NCI-H1436 treated with DMSO at 0.1 percent for 48 hours (cell line): ENCODE results near the gene KLK6.

Experiments used
- DNase-seq: peaks from one replicate; lab custom pipeline; 2025; lab: John Stamatoyannopoulos, UW

Gene KLK6

GRCh38 chr19:50952910-50953309 is 16.5 kb downstream of the KLK6 start, which contains the start of gene KLK5:
Gene KLK5 (minus strand): TSS chr19:50953038. CDS start chr19:50952657, 381 bp downstream.
- no peak for DNase-seq

- DNase-seq: no peak
These were observed 19.5 kb downstream of the KLK6 start for GRCh38 chr19:50949861-50950260.

- DNase-seq: no peak
These were observed 22.3 kb downstream of the KLK6 start for GRCh38 chr19:50947123-50947522.

GRCh38 chr19:50944795-50945194 is 24.6 kb downstream of the KLK6 start:
- no peak for DNase-seq

- DNase-seq: no peak
These were observed 26.1 kb downstream of the KLK6 start for GRCh38 chr19:50943074-50943828.

GRCh38 chr19:50939596-50939995 is 29.8 kb downstream of the KLK6 start:
- DNase-seq: no peak

GRCh38 chr19:50933640-50934039 is 35.8 kb downstream of the KLK6 start:
- DNase-seq: no peak

GRCh38 chr19:50932690-50933083 is 36.7 kb downstream of the KLK6 start:
- DNase-seq: no peak

GRCh38 chr19:50932018-50932689 is 37.2 kb downstream of the KLK6 start:
- DNase-seq: no peak

- no peak for DNase-seq
These were observed 38.4 kb downstream of the KLK6 start for GRCh38 chr19:50931023-50931422.

- DNase-seq: no peak
These were observed 40.6 kb downstream of the KLK6 start for GRCh38 chr19:50928831-50929230.

GRCh38 chr19:50926144-50926543 is 43.2 kb downstream of the KLK6 start:
- no peak for DNase-seq

- DNase-seq: no peak
These were observed 43.7 kb downstream of the KLK6 start for GRCh38 chr19:50925734-50926133.

GRCh38 chr19:50924586-50924985 is 44.8 kb downstream of the KLK6 start:
- no peak for DNase-seq

GRCh38 chr19:50922317-50922853 is 47.0 kb downstream of the KLK6 start:
- peak; percentile 50 for DNase-seq

GRCh38 chr19:50921426-50922316 is 47.7 kb downstream of the KLK6 start:
- no peak for DNase-seq

- DNase-seq: no peak
These were observed 53.3 kb downstream of the KLK6 start for GRCh38 chr19:50916069-50916468.

GRCh38 chr19:50912727-50913716 is 56.4 kb downstream of the KLK6 start:
- no peak for DNase-seq

GRCh38 chr19:50912102-50912599 is 57.2 kb downstream of the KLK6 start:
- DNase-seq: no peak

GRCh38 chr19:50911206-50912101 is 57.9 kb downstream of the KLK6 start, which contains the start of gene KLK4:
Gene KLK4 (minus strand): TSS chr19:50911395. CDS start chr19:50910738, 657 bp downstream.
- no peak for DNase-seq
